Vagina (tissue), 2 donors: ENCODE results near the gene PDK3.

Experiments used
- POLR2A ChIP-seq, 2 donors: fragments of 450-650 bp; IDR thresholded peaks; one replicate each; pipeline ENCODE4 v1.6.1; 2017; ENCODE audit warnings: antibody characterized with exemption in 2 of 2, mild to moderate bottlenecking in 2 of 2, moderate library complexity in 2 of 2
- POLR2AphosphoS5 ChIP-seq, 2 donors: sonication (generic); formaldehyde crosslinking; IDR thresholded peaks; one replicate each; pipeline ENCODE4 v1.9.0; 2017; ENCODE audit warnings: antibody characterized with exemption in 2 of 2, mild to moderate bottlenecking in 2 of 2, low read depth in 1 of 2; ENCODE audit not compliant: insufficient read depth in 1 of 2
- TF ChIP-seq, protein P1 (sequence below), 3 experiments: fragments of 450-650 bp in 2 of 3; fragments of 200-600 bp in 1 of 3; sonication (generic) in 1 of 3; IDR thresholded peaks; one replicate each; pipeline ENCODE4 v1.5.1; 2017 to 2019; ENCODE audit warnings: antibody characterized with exemption in 3 of 3, mild to moderate bottlenecking in 2 of 3, moderate library complexity in 2 of 3

DNA sequence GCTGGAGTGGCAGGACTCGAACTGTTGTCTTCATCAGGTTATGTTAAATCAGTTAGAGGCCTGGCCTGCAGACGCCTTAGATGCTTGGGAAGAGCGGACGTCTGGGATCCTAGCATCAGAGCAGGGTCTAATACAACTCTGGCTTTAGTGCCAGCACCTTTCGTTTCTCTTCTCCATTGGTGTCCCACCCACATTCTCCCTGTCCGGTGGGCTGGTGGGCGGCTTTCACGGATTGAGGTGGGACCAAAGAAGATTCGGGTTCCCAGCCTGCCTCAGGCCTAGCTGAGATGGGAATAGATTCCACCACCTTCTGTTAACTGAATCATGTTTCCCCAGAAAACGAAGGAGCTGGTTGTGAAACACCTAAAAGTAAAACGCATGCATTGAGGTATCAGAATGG is 939 bp downstream of the PDK3 start:
- TF ChIP-seq, protein P1, sequence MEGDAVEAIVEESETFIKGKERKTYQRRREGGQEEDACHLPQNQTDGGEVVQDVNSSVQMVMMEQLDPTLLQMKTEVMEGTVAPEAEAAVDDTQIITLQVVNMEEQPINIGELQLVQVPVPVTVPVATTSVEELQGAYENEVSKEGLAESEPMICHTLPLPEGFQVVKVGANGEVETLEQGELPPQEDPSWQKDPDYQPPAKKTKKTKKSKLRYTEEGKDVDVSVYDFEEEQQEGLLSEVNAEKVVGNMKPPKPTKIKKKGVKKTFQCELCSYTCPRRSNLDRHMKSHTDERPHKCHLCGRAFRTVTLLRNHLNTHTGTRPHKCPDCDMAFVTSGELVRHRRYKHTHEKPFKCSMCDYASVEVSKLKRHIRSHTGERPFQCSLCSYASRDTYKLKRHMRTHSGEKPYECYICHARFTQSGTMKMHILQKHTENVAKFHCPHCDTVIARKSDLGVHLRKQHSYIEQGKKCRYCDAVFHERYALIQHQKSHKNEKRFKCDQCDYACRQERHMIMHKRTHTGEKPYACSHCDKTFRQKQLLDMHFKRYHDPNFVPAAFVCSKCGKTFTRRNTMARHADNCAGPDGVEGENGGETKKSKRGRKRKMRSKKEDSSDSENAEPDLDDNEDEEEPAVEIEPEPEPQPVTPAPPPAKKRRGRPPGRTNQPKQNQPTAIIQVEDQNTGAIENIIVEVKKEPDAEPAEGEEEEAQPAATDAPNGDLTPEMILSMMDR (IDR thresholded peaks at IDR 0.05), result no peak
- TF ChIP-seq POLR2AphosphoS5 (IDR thresholded peaks at IDR 0.05; ENCODE audit: insufficient read depth in 1 of 2, low read depth in 1 of 2) (no peak), POLR2A (IDR thresholded peaks at IDR 0.05) (no peak)
